HG03196 (cell line): ENCODE data around the gene BEX4.
"Not testable (repeated sequence)": the region's sequence is repeated elsewhere in the genome, so short reads cannot be mapped to it uniquely, and the experiment has no call there.

ENCODE experiments used
- ATAC-seq: cut with Tn5 transposase; IDR thresholded peaks from one replicate; pipeline ENCODE4 v1.9.1; 2021; ENCODE audit not compliant: unreplicated experiment

Gene BEX4

GRCh38 chrX:103214870-103215424 is at the start of gene BEX4:
Gene BEX4 (plus strand): TSS chrX:103215108. CDS start chrX:103216154, 1,046 bp downstream.
- ATAC-seq = peak; percentile 96

- ATAC-seq = no peak
Observed at GRCh38 chrX:103170216-103170615, 44.7 kb upstream of the BEX4 start.

GRCh38 chrX:103171353-103171752 is 43.6 kb upstream of the BEX4 start:
- no peak for ATAC-seq

- ATAC-seq = not testable (repeated sequence)
Observed at GRCh38 chrX:103175256-103175655, 39.7 kb upstream of the BEX4 start.

GRCh38 chrX:103175944-103176753 is 38.8 kb upstream of the BEX4 start:
- ATAC-seq = no peak

GRCh38 chrX:103177556-103177955 is 37.4 kb upstream of the BEX4 start:
- no peak for ATAC-seq

- ATAC-seq = no peak
Observed at GRCh38 chrX:103183912-103184311, 31.0 kb upstream of the BEX4 start.

- ATAC-seq = no peak
Observed at GRCh38 chrX:103187953-103188475, 26.9 kb upstream of the BEX4 start.

- ATAC-seq = no peak
Observed at GRCh38 chrX:103197721-103198306, 17.1 kb upstream of the BEX4 start.

GRCh38 chrX:103198668-103199067 is 16.2 kb upstream of the BEX4 start:
- not testable (repeated sequence) for ATAC-seq

GRCh38 chrX:103201041-103201440 is 13.9 kb upstream of the BEX4 start:
- no peak for ATAC-seq

GRCh38 chrX:103210056-103210455 is 4.9 kb upstream of the BEX4 start:
- no peak for ATAC-seq

GRCh38 chrX:103211012-103211715 is 3.7 kb upstream of the BEX4 start:
- no peak for ATAC-seq

GRCh38 chrX:103212749-103213457 is 2.0 kb upstream of the BEX4 start:
- no peak for ATAC-seq

- ATAC-seq = peak; percentile 27
Observed at GRCh38 chrX:103215425-103215991, 600 bp downstream of the BEX4 start.

- no peak for ATAC-seq
Observed at GRCh38 chrX:103220511-103221323, 5.8 kb downstream of the BEX4 start.

GRCh38 chrX:103225918-103226317 is 11.0 kb downstream of the BEX4 start:
- not testable (repeated sequence) for ATAC-seq

- no peak for ATAC-seq
Observed at GRCh38 chrX:103233263-103233662, 18.4 kb downstream of the BEX4 start.

- no peak for ATAC-seq
Observed at GRCh38 chrX:103234869-103235268, 20.0 kb downstream of the BEX4 start.
